Heart right ventricle (tissue), 16 donors: ENCODE measurements around the gene IQGAP2. TPM values are rescaled to one million over a fixed set of nuclear protein-coding genes. Genes with fewer than 3 reads are reported as not detected.
"Not testable (repeated sequence)": the region's sequence is repeated elsewhere in the genome, so short reads cannot be mapped to it uniquely, and the experiment has no call there.

Source experiments
- ATAC-seq, 8 donors: fragments of 200-7000 bp; cut with Tn5 transposase; one replicate each; pipeline ENCODE4 v1.9.1; 2020; ENCODE audit warnings: mild to moderate bottlenecking in 8 of 8, moderate library complexity in 8 of 8, moderate number of reproducible peaks in 1 of 8
- DNase-seq, 2 donors: peaks; one replicate each; pipeline ENCODE4 v3.0.0-alpha.2; 2020
- H3K27ac ChIP-seq, 10 donors: fragments of 200-600 bp; sonication (generic) in 2 of 10; one replicate each; pipeline versions ENCODE4 v1.5.0 to v1.8.0; 2020 to 2022; ENCODE audit warnings: mild to moderate bottlenecking in 3 of 10
- H3K27me3 ChIP-seq, 7 donors: fragments of 200-600 bp; one replicate each; pipeline ENCODE4 v1.8.0; 2021 to 2022; ENCODE audit warnings: mild to moderate bottlenecking in 2 of 7
- H3K36me3 ChIP-seq, 9 donors: fragments of 200-600 bp; sonication (generic) in 1 of 9; one replicate each; pipeline versions ENCODE4 v1.5.0 to v1.8.0; 2020 to 2022; ENCODE audit warnings: mild to moderate bottlenecking in 2 of 9
- H3K4me1 ChIP-seq, 9 donors: fragments of 200-600 bp; sonication (generic) in 1 of 9; one replicate each; pipeline versions ENCODE4 v1.5.0 to v1.8.0; 2020 to 2022; ENCODE audit warnings: mild to moderate bottlenecking in 4 of 9
- H3K4me3 ChIP-seq, 10 donors: fragments of 200-600 bp; sonication (generic) in 2 of 10; one replicate each; pipeline versions ENCODE4 v1.5.0 to v1.8.0; 2020 to 2022; ENCODE audit warnings: mild to moderate bottlenecking in 7 of 10, moderate library complexity in 2 of 10
- H3K9me3 ChIP-seq, 11 donors: fragments of 200-600 bp in 10 of 11; sonication (generic) in 2 of 11; one replicate each; pipeline versions ENCODE4 v1.5.0 to v1.8.0; 2013 to 2022; ENCODE audit warnings: mild to moderate bottlenecking in 2 of 11, control low read depth in 1 of 11, moderate library complexity in 1 of 11
- CTCF ChIP-seq, 9 donors: fragments of 200-600 bp; sonication (generic) in 2 of 9; IDR thresholded peaks; one replicate each; pipeline versions ENCODE4 v1.5.0 to v1.8.0; 2021 to 2022; ENCODE audit warnings: antibody characterized with exemption in 9 of 9, mild to moderate bottlenecking in 5 of 9, moderate library complexity in 1 of 9
- WGBS, 2 donors: extraction: QIAGEN DNeasy Blood & Tissue Kit; methylation state at CpG; one replicate each; pipeline ENCODE4 v1.1.7; 2013; ENCODE audit warnings: inconsistent platforms in 1 of 2; 5-methylcytosine and 5-hydroxymethylcytosine counted together
- intact Hi-C, 10 donors: fragments of 100-400 bp; cut with DNase I; formaldehyde crosslinking; loops; one replicate each; pipeline versions ENCODE4 v1.11.1 to v1.14.2; 2022
- polyA plus RNA-seq, 2 donors: library from polyadenylated mRNA; stranded (reverse); fragments of 200-250 nt; gene quantifications; one replicate each; pipeline ENCODE4 v1.2.3, GENCODE V29; 2013
- total RNA-seq, 10 donors: library from RNA; stranded (reverse); fragmentation: NEBNext Ultra II Directional in 3 of 10; extraction: Animal tissue kit (Norgen Biotek cat#: 25700) in 3 of 10; gene quantifications; one replicate each; pipeline versions ENCODE4 v1.2.1 to v1.2.4, GENCODE V29; 2021 to 2023
- donor health status: Arrhythmogenic right ventricular cardiomyopathy.
- donor health status: ischemic (EF 13 %, LVEDD 7.1; RV severe dilation, severe dysfunction).
- donor health status: healthy with polysubstance abuse.
- donor health status: DM: no; HTN: yes; CAD: no.
- donor health status: DM: no; HTN: no; CAD: no.
- donor health status: ischemic (EF 25% LVEDD 6.9; RV normal size, moderate dysfunction).
- donor health status: ischemic (EF 25% LVEDD 5.7; RV mildly dilated, moderate dysfunction).
- donor health status: healthy.
- donor health status: DM: yes; HTN: yes; CAD: no.
- donor health status: Ischemic cardiomyopathy.
- donor health status: ischemic (EF 35%, LVEDD 5.7; RV mildly dilated, moderate dysfunction).
- donor health status: nonischemic (EF 11% LVEDD 7.7; RV severe dilation, severe dysfunction).
- donor health status: DM: yes; HTN: yes; CAD: no.
- donor health status: PGD.
- donor health status: ischemic (EF 29% LVEDD 5.4; RV normal size, mild dysfunction).
- donor health status: nonischemic (EF 23%, LVEDD 6.1; RV moderate dilation, normal function).

Gene IQGAP2
- total and polyA plus RNA-seq, 12 donors: 2.5 to 22.3 (median 5.0) TPM

GRCh38 chr5:76735762-76736545 lies 332.9 kb downstream of the IQGAP2 start:
- WGBS, 2 donors: 51 to 55% methylated on average over 4 of the region's 4 CpGs
- DNase-seq: no peak
- TF ChIP-seq CTCF (IDR thresholded peaks at IDR 0.05): no peak
- H3K27me3 ChIP-seq: no peaks in the 10 kb centered on the region
- peaks cover 0 to 1% (median 0%) of the 10 kb centered on the region in 11 donors for H3K9me3 ChIP-seq
- peak overlapping the region in 4 of 10 donors; percentile 2 to 80 (median 54) for H3K27ac ChIP-seq
- peaks cover 0 to 29% (median 5%) of the 10 kb centered on the region in 9 donors for H3K36me3 ChIP-seq
- ATAC-seq: no peak
- peaks cover 0 to 38% (median 21%) of the 10 kb centered on the region in 9 donors for H3K4me1 ChIP-seq
- no peak overlapping the region for H3K4me3 ChIP-seq
- intact Hi-C loops: loop anchor here in 1 of 10 donors (5.0 kb wide), 1 partner anchor 36 kb away; no protein-coding TSS in a partner anchor

- TF ChIP-seq CTCF (IDR thresholded peaks at IDR 0.05): no peak
- DNase-seq (no peak), ATAC-seq (peak in 5 of 8 donors; percentile 8 to 64 (median 43))
- Histone ChIP-seq H3K27ac (peak overlapping the region in 6 of 10 donors; percentile 6 to 80 (median 28)), H3K27me3 (no peaks in the 10 kb centered on the region), H3K36me3 (peaks cover 0 to 27% (median 5%) of the 10 kb centered on the region in 9 donors), H3K4me1 (peaks cover 0 to 38% (median 21%) of the 10 kb centered on the region in 9 donors), H3K4me3 (no peak overlapping the region), H3K9me3 (no peaks in the 10 kb centered on the region)
- intact Hi-C loops: loop anchor here in 1 of 10 donors (5.0 kb wide), 1 partner anchor 35 kb away; no protein-coding TSS in a partner anchor
- 68 to 74% methylated on average over 6 of the region's 6 CpGs for WGBS, 2 donors
Observed at GRCh38 chr5:76736679-76737556, 333.8 kb downstream of the IQGAP2 start.

DNA sequence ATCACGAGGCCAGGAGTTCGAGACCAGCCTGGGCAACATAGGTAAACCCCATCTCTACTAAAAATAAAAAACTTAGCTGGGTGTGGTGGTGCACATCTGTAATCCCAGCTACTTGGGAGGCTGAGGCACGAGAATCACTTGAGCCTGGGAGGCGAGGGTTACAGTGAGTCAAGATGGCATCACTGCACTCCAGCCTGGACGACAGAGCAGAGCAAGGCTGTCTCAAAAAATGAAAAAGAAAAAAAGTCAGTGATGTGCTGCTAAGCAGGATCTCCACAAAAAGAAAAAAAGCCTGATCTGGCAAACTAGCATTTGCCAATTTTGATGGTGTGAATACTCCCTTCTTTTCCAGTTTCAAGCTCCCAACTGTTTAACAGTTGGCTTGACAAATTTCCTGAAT lies 334.8 kb downstream of the IQGAP2 start:
- intact Hi-C loops: loop anchor here in 1 of 10 donors (5.0 kb wide), 1 partner anchor 34 kb away; no protein-coding TSS in a partner anchor
- Histone ChIP-seq H3K27ac (peak overlapping the region in 5 of 10 donors; percentile 26 to 80 (median 45)), H3K4me1 (peaks cover 0 to 38% (median 21%) of the 10 kb centered on the region in 9 donors), H3K4me3 (no peak overlapping the region), H3K27me3 (no peaks in the 10 kb centered on the region), H3K36me3 (peaks cover 0 to 19% (median 0%) of the 10 kb centered on the region in 9 donors), H3K9me3 (no peaks in the 10 kb centered on the region)
- TF ChIP-seq CTCF (IDR thresholded peaks at IDR 0.05): no peak
- no peak for ATAC-seq
- WGBS, 2 donors: 86 to 87% methylated on average over 5 of the region's 5 CpGs
- no peak for DNase-seq

DNA sequence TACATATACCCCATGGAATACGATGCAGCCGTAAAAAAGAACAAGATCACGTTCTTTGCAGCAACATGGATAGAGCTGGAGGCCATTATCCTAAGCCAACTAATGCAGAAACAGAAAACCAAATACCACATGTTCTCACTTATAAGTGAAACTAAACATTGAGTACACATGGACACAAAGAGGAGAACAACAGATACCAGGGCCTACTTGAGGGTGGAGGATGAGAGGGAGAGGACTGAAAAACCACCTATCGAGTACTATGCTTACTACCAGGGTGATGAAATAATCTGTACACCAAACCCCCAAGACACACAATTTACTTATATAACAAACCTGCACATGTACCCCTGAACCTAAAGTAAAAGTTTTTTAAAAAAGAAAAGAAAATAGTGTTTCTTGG lies 338.4 kb downstream of the IQGAP2 start:
- peaks cover 0 to 32% (median 18%) of the 10 kb centered on the region in 9 donors for H3K4me1 ChIP-seq
- 97 to 98% methylated on average over 4 of the region's 4 CpGs for WGBS, 2 donors
- H3K27ac ChIP-seq, intact Hi-C loops, H3K27me3 ChIP-seq, ATAC-seq, H3K36me3 ChIP-seq, DNase-seq, H3K4me3 ChIP-seq, H3K9me3 ChIP-seq: not testable (repeated sequence)
